GM12873 (cell line): ENCODE results near the gene PNLIPRP2.

Experiments
- CTCF ChIP-seq: IDR thresholded peaks from 2 replicates; pipeline ENCODE4 v1.5.1; 2012; ENCODE audit warnings: low read depth, mild to moderate bottlenecking, moderate library complexity, low read length, control low read depth; ENCODE audit not compliant: insufficient read depth; ENCODE audit errors: missing control alignments

PNLIPRP2 gene

DNA sequence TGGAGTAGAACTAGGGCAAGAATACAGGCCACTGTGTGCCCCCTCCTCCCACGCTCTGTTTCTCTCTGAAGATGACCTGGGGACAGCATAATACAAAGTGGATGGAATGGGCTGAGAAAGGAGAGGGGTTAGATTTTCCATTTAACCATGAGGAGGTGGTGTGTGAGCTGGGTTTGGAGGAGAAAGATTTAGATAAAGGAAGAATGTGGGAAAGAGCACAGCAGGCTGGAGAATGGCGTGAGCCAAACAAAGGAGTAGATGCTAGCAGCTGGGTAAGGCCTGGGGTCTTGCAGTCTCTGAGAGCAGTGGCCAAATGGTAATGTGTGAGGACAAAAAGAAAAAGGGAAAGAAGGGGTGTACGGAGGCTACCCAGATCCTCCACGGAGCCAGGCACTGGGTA lies 8.6 kb downstream of the PNLIPRP2 start:
- TF ChIP-seq CTCF = no peak

DNA sequence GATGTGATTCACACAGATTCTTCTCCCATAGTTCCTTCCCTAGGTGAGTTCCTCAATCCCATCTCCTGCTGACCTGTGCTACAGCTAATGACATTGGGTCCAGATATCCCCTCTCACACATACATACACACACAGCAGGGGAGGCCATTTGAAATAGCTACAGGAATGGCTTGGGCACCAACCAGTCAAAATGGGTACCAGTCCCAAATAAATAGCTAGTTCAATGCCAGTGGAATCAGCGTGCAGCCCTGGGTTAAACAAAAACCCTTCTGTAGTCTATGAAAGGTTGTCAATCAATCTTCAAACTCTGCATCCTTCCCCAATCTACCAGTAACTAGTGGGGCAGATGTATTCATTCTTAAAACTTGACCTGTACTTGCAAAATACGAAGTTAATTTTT lies 9.3 kb downstream of the PNLIPRP2 start:
- no peak for TF ChIP-seq CTCF

- no peak for TF ChIP-seq CTCF
Measured at GRCh38 chr10:116631871-116632295, 11.1 kb downstream of the PNLIPRP2 start.

GRCh38 chr10:116632596-116633215 lies 12.0 kb downstream of the PNLIPRP2 start:
- no peak for TF ChIP-seq CTCF

- no peak for TF ChIP-seq CTCF
Measured at GRCh38 chr10:116633216-116633600, 12.5 kb downstream of the PNLIPRP2 start.

DNA sequence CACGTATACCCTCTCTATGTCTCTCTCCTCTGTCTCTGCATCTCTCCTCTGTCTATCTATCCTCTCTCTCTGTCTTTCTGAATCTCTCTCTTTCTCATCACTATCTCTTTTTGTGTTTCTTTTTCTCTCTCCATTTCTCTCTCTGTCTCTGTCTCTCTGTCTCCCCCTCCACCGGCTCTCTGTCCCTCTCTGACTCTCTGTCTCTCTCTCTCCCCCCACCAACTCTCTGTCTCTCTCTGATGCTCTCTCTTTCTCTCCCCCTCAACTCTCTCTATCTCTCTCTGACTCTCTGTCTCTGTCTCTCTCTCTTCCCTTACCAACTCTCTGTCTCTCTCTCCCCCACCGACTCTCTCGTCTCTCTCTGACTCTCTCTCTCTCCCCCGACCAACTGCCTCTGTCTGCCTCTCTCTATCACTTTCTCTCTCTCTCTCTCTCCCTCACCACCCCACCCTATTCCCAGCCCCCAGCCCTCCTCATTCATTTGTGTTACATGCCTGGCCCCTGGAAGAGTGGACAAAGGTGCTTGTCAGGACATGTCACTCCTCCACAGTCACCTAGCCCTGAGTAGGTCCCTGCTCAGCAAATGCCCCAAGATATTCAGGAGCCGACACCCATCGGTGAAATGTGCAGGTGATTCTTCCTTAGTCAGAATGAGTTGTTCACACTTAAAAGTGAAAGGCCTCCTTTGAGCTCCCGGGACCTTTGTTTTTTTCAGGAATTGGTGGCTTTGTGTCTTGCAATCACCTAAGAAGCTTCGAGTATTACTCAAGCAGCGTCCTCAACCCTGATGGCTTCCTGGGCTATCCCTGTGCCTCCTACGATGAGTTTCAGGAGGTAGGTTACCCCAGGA lies 13.6 kb downstream of the PNLIPRP2 start:
- TF ChIP-seq CTCF = no peak

GRCh38 chr10:116636385-116636784 lies 15.6 kb downstream of the PNLIPRP2 start:
- no peak for TF ChIP-seq CTCF
